T-helper 2 cell (primary cell): ENCODE measurements around the gene ZDHHC12.

Experiments used
- DNase-seq, 5 experiments: peaks; one replicate each; pipeline versions ENCODE4 v3.0.0 to v3.0.0-alpha.2; 2012 to 2022

The ZDHHC12 gene

GRCh38 chr9:128685636-128686489 is 38.1 kb downstream of the ZDHHC12 start:
- DNase-seq, result peak in 2 of 5 experiments; percentile 33 to 76

- DNase-seq, result peak; percentile 45 to 87 (median 65)
Measured at GRCh38 chr9:128684325-128685199, 39.4 kb downstream of the ZDHHC12 start.

DNA sequence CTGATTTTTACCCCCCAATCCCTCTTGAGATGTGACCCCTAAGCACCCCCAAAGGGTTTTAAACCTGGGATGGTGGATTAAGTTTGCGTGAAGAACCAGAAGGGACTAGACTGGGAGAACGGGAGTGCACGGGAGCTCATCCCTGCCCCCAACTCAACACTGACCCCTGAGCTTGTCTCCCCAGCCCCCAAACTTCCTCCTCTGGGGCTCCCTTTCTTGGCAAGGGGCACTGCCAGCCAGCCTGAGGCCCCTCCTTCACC is 39.9 kb downstream of the ZDHHC12 start:
- DNase-seq, result no peak

- peak in 2 of 5 experiments; percentile 12 to 44 for DNase-seq
Measured at GRCh38 chr9:128683340-128684064, 40.4 kb downstream of the ZDHHC12 start.

DNA sequence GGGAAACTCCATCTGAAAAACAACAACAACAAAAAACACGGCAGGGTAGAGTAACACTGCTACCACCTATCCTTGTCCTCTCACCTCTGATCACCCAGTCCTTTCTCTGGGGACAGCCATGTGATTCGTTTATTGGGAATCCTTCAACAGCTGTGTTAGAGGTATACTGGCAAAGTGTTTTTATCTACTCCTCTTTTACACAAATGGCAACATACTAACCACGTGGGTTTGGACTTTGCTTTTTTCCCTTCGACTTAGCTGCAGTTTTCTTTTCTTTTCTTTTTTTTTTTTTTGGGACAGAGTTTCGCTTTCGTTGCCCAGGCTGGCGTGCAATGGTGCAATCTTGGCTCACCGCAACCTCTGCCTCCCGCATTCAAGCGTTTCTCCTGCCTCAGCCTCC is 46.1 kb downstream of the ZDHHC12 start:
- DNase-seq, result no peak

- DNase-seq, result no peak
Measured at GRCh38 chr9:128675382-128675781, 48.5 kb downstream of the ZDHHC12 start.
